ENCODE results near the gene SERINC4. TPM values are rescaled to one million over a fixed set of nuclear protein-coding genes. Genes with fewer than 3 reads are reported as not detected.
A peak's percentile ranks its signal among the peaks of the same experiment; 100 is the strongest.
"Not testable (repeated sequence)": the region's sequence is repeated elsewhere in the genome, so short reads cannot be mapped to it uniquely, and the experiment has no call there.

SERINC4 gene
- total and polyA plus RNA-seq, 9 of the 15 experiments (the other 6 are each of a cell fraction or from before 2014, with no cell fraction given) = 0.14 to 0.86 (median 0.18) TPM; not detected in 2

DNA sequence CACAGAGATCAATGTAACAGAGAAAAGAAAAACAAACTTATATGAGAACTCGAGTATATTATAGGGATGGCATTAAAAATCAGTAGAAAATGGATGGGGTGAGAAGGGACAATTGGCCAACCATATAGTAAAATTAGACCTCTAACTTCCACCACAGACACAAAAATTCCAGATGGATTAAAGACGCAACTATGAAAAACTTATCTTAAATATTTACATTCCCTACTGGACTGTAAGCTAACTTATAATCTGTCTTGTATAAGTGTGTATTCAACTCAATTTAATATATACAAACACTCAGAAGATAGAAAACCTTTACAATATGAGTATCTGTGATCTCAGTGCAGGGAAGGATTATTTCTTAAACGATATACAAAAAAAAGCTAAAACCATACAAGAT lies 21.5 kb upstream of the SERINC4 start:
- H3K36me3 ChIP-seq (ENCODE audit: control insufficient read depth, insufficient read depth, low read length) = peaks cover 37% of the 10 kb centered on the region
- peak overlapping the region; percentile 60; the same call in 1 of the 2 replicates for H3K4me2 ChIP-seq (ENCODE audit: insufficient read depth, low read length)
- H4K20me1 ChIP-seq (replicated peaks; ENCODE audit: control insufficient read depth, insufficient read depth, low read length) = no peaks in the 10 kb centered on the region
- H3K27me3 ChIP-seq (ENCODE audit: control insufficient read depth in 2 of 2, insufficient read depth in 2 of 2, low read length in 2 of 2) = no peaks in the 10 kb centered on the region
- H3K4me3 ChIP-seq = peak overlapping the region; percentile 26
- WGBS (ENCODE audit: insufficient coverage, low coverage, missing lambda C conversion rate) = 20% methylated on average over 3 of the region's 3 CpGs
- peak overlapping the region in 1 of 2 experiments; percentile 21; a peak in 2 of 4 replicates for H3K9ac ChIP-seq (ENCODE audit: insufficient read depth in 1 of 2, low read depth in 2 of 2, low read length in 2 of 2)
- H3K4me1 ChIP-seq (replicated peaks in 1 of 2; ENCODE audit: control insufficient read depth in 2 of 2, insufficient read depth in 2 of 2, low read length in 2 of 2) = peaks cover 17 to 18% of the 10 kb centered on the region in 2 experiments; a peak in 4 of 5 replicates
- ATAC-seq (no peak), DNase-seq (ENCODE audit: extremely low read depth in 1 of 4, low spot score in 3 of 4) (no peak), FAIRE-seq (no peak)
- POLR2A ChIA-PET = interaction anchor here (0.6 to 2.0 kb wide), 4 partner anchors 9 to 27 kb away, joined by 3 to 8 read pairs (median 4); partner anchors contain the start of genes HYPK and SERINC4
- no TSS peak for BruUV-seq (replicated peaks)
- no peak overlapping the region for H2AFZ ChIP-seq (ENCODE audit: low read depth, low read length)
- 0 out of 3 replicates have a peak overlapping the region, but pooled peaks have one; percentile 29 for H3K27ac ChIP-seq (ENCODE audit: extremely low read depth, low read depth, low read length)
- H3K9me3 ChIP-seq (replicated peaks; ENCODE audit: control insufficient read depth, insufficient read depth, low read depth, low read length) = no peaks in the 10 kb centered on the region
- intact Hi-C loops (cut with micrococcal nuclease) (no loop called here), in situ Hi-C loops (cut with MboI) (no loop called here)
- CTCF ChIA-PET (ENCODE audit: low intra/inter-chr PET ratio) = no interaction called here
- peaks cover 81% of the 10 kb centered on the region for H3K79me2 ChIP-seq (ENCODE audit: control insufficient read depth, insufficient read depth, low read length)
- no peaks in the 10 kb centered on the region for H3K9me1 ChIP-seq (ENCODE audit: control insufficient read depth, insufficient read depth, low read length)
- no peak for TF ChIP-seq OTX1 (CRISPR knock-in tag; IDR thresholded peaks at IDR 0.05)
- no peak for TF ChIP-seq NR2C2 (CRISPR knock-in tag; IDR thresholded peaks at IDR 0.05)
- 0 out of 2 replicates have a peak, but pooled peaks have one; percentile 23 for TF ChIP-seq NR2C2 (tag; IDR thresholded peaks at IDR 0.05)
- no peak for TF ChIP-seq ZNF212 (CRISPR knock-in tag; IDR thresholded peaks at IDR 0.05)
- no peak for TF ChIP-seq ZNF764 (CRISPR knock-in tag; IDR thresholded peaks at IDR 0.05; ENCODE audit: low read depth)

- H3K4me1 ChIP-seq (replicated peaks in 1 of 2; ENCODE audit: control insufficient read depth in 2 of 2, insufficient read depth in 2 of 2, low read length in 2 of 2); H4K20me1 ChIP-seq (replicated peaks; ENCODE audit: control insufficient read depth, insufficient read depth, low read length); H3K9ac ChIP-seq (ENCODE audit: insufficient read depth in 1 of 2, low read depth in 2 of 2, low read length in 2 of 2); in situ Hi-C loops (cut with MboI); CTCF ChIA-PET (ENCODE audit: low intra/inter-chr PET ratio); BruUV-seq (replicated peaks); H3K4me2 ChIP-seq (ENCODE audit: insufficient read depth, low read length); DNase-seq (ENCODE audit: extremely low read depth in 1 of 4, low spot score in 3 of 4); intact Hi-C loops (cut with micrococcal nuclease); H3K4me3 ChIP-seq; H3K9me1 ChIP-seq (ENCODE audit: control insufficient read depth, insufficient read depth, low read length); H3K9me3 ChIP-seq (replicated peaks; ENCODE audit: control insufficient read depth, insufficient read depth, low read depth, low read length); H3K27ac ChIP-seq (ENCODE audit: extremely low read depth, low read depth, low read length); H3K27me3 ChIP-seq (ENCODE audit: control insufficient read depth in 2 of 2, insufficient read depth in 2 of 2, low read length in 2 of 2); FAIRE-seq; H2AFZ ChIP-seq (ENCODE audit: low read depth, low read length); ATAC-seq: not testable (repeated sequence)
- peak; percentile 66 for TF ChIP-seq NFIC (IDR thresholded peaks at IDR 0.05)
- Histone ChIP-seq H3K36me3 (ENCODE audit: control insufficient read depth, insufficient read depth, low read length) (peaks cover 81% of the 10 kb centered on the region), H3K79me2 (ENCODE audit: control insufficient read depth, insufficient read depth, low read length) (peaks cover 28% of the 10 kb centered on the region)
- POLR2A ChIA-PET = interaction anchor here (2.0 to 2.1 kb wide), 2 partner anchors 10 to 16 kb away, joined by 5 to 6 read pairs; partner anchors contain the start of gene MFAP1
- 97% methylated on average over 3 of the region's 5 CpGs for WGBS (ENCODE audit: insufficient coverage, low coverage, missing lambda C conversion rate)
These were observed 15.0 kb upstream of the SERINC4 start for GRCh38 chr15:43815064-43815463.
